Rectal smooth muscle tissue (tissue), 1 donor: ENCODE measurements around the gene NEK10.
"Not testable (repeated sequence)": the region's sequence is repeated elsewhere in the genome, so short reads cannot be mapped to it uniquely, and the experiment has no call there.

Source experiments
- H3K27ac ChIP-seq: one replicate; pipeline ENCODE4 v1.7.0; 2013; ENCODE audit warnings: low read depth, low read length, inconsistent platforms
- H3K27me3 ChIP-seq: one replicate; pipeline ENCODE4 v1.7.0; 2013; ENCODE audit warnings: low read length; ENCODE audit not compliant: control insufficient read depth, insufficient read depth
- H3K36me3 ChIP-seq: one replicate; pipeline ENCODE4 v1.7.0; 2013; ENCODE audit warnings: low read length; ENCODE audit not compliant: control insufficient read depth, insufficient read depth
- H3K4me1 ChIP-seq: one replicate; pipeline ENCODE4 v1.7.0; 2013; ENCODE audit warnings: low read length; ENCODE audit not compliant: control insufficient read depth, insufficient read depth
- H3K4me3 ChIP-seq: one replicate; pipeline ENCODE4 v1.7.0; 2013; ENCODE audit warnings: low read length
- H3K9ac ChIP-seq: one replicate; pipeline ENCODE4 v1.7.0; 2013; ENCODE audit warnings: low read length

Gene NEK10

DNA sequence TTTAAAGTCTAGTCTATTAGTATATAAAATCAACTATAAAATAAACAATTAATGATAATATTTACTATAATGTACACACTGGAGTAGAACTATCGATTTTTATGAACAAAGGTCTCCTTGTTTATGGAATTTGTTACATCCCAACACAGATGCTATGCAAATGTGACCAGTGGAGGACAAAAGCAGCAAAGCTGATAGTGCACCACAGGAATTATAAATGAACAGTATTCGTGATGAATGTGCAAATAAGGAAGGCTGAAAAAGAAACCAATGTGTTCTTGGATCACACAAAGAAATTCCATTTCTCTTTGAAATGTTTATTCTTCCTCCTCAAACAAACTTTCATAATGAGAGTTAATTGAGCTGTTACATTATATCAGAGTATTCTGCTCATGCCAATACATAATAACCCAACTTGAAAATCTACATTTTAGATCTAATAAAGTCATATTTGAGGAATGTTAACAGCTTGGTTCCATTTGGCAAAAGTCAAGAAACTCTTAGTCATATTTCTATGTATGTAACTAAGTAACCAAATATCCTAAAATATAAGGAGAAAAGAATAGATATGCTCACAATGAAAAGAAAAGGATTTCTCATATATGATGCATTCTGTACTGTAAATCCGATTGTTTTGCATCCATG is 79.3 kb downstream of the NEK10 start:
- H3K36me3 ChIP-seq: no peaks in the 10 kb centered on the region
- no peak overlapping the region for H3K27ac ChIP-seq
- no peak overlapping the region for H3K4me3 ChIP-seq
- H3K9ac ChIP-seq: no peak overlapping the region
- no peaks in the 10 kb centered on the region for H3K27me3 ChIP-seq
- H3K4me1 ChIP-seq: peaks cover 10% of the 10 kb centered on the region

DNA sequence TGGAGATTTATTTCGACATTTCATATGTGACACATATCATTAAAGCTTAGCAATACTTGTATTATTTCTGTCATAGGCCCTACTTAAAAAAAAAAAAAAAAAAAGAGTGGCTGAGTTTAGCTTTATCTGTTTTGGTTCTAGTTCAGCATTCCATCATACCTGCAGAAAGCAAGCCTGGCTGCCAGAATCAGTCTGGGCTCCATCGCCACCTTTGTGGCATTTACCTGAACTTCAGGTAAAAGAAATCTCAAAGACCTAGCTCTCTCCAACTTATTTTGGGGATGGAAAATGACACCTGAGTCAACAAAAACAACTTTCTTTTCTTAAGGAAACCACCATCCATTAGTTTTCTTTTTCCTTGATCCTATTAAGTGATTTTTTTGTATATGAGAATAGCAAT is 82.1 kb downstream of the NEK10 start:
- Histone ChIP-seq H3K27me3 (no peaks in the 10 kb centered on the region), H3K4me1 (no peaks in the 10 kb centered on the region), H3K4me3 (no peak overlapping the region), H3K36me3 (no peaks in the 10 kb centered on the region), H3K27ac (no peak overlapping the region), H3K9ac (no peak overlapping the region)

- H3K27me3 ChIP-seq, H3K4me3 ChIP-seq, H3K4me1 ChIP-seq, H3K9ac ChIP-seq, H3K27ac ChIP-seq, H3K36me3 ChIP-seq: not testable (repeated sequence)
Observed at GRCh38 chr3:27286467-27286866, 82.7 kb downstream of the NEK10 start.

DNA sequence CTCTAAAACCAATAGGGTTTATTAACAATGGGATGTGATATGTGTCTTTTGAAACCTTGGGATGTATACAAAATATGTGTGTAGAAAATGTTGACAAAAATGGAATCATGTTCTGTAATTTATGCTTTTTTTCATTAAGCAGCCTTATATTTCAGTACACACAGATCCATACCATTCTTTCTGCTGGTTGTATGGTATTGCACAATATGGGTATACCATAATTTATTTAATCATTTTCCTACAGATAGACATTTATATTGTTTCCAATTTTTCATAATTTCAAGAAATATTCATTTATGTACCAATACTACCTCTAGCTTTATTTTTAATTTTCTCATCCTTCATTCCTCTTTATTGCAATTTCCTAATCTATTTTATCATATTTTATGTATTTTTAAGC is 83.5 kb downstream of the NEK10 start:
- H3K9ac ChIP-seq: no peak overlapping the region
- H3K27ac ChIP-seq: no peak overlapping the region
- H3K27me3 ChIP-seq: no peaks in the 10 kb centered on the region
- no peaks in the 10 kb centered on the region for H3K4me1 ChIP-seq
- H3K36me3 ChIP-seq: no peaks in the 10 kb centered on the region
- no peak overlapping the region for H3K4me3 ChIP-seq

- no peaks in the 10 kb centered on the region for H3K4me1 ChIP-seq
- no peak overlapping the region for H3K9ac ChIP-seq
- H3K4me3 ChIP-seq: no peak overlapping the region
- H3K36me3 ChIP-seq: no peaks in the 10 kb centered on the region
- H3K27ac ChIP-seq: no peak overlapping the region
- H3K27me3 ChIP-seq: no peaks in the 10 kb centered on the region
Observed at GRCh38 chr3:27281671-27282150, 87.5 kb downstream of the NEK10 start.

DNA sequence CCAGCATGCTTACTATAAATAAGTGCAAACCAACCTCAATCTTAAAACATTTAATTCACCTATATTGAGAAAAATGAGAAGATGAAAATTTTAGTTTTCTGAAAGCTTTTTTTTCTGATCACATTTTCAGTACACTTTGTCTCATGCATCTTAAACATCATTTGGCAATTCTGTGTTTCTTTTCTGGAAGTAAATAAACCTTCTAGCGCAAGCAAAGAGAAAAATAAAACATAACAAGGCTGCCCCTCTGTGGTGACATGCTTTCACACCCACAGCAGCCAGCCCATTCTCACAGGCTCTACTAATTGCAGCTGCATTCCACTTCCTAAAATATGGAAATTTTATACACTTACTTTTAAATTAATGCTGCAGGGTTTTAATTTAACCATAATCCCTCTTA is 90.1 kb downstream of the NEK10 start:
- Histone ChIP-seq H3K4me1 (no peaks in the 10 kb centered on the region), H3K4me3 (no peak overlapping the region), H3K9ac (no peak overlapping the region), H3K27ac (no peak overlapping the region), H3K27me3 (no peaks in the 10 kb centered on the region), H3K36me3 (no peaks in the 10 kb centered on the region)

- Histone ChIP-seq H3K36me3 (no peaks in the 10 kb centered on the region), H3K4me1 (no peaks in the 10 kb centered on the region), H3K9ac (no peak overlapping the region), H3K4me3 (no peak overlapping the region), H3K27ac (no peak overlapping the region), H3K27me3 (no peaks in the 10 kb centered on the region)
Observed at GRCh38 chr3:27278383-27279055, 90.7 kb downstream of the NEK10 start.

GRCh38 chr3:27275441-27275990 is 93.7 kb downstream of the NEK10 start:
- Histone ChIP-seq H3K27me3 (no peaks in the 10 kb centered on the region), H3K4me3 (no peak overlapping the region), H3K27ac (no peak overlapping the region), H3K9ac (no peak overlapping the region), H3K4me1 (no peaks in the 10 kb centered on the region), H3K36me3 (no peaks in the 10 kb centered on the region)

GRCh38 chr3:27271890-27272289 is 97.3 kb downstream of the NEK10 start:
- no peaks in the 10 kb centered on the region for H3K36me3 ChIP-seq
- no peak overlapping the region for H3K9ac ChIP-seq
- no peak overlapping the region for H3K27ac ChIP-seq
- no peaks in the 10 kb centered on the region for H3K4me1 ChIP-seq
- no peak overlapping the region for H3K4me3 ChIP-seq
- no peaks in the 10 kb centered on the region for H3K27me3 ChIP-seq

- H3K36me3 ChIP-seq: no peaks in the 10 kb centered on the region
- no peaks in the 10 kb centered on the region for H3K27me3 ChIP-seq
- H3K4me1 ChIP-seq: no peaks in the 10 kb centered on the region
- no peak overlapping the region for H3K9ac ChIP-seq
- H3K4me3 ChIP-seq: no peak overlapping the region
- no peak overlapping the region for H3K27ac ChIP-seq
Observed at GRCh38 chr3:27254896-27255295, 114.3 kb downstream of the NEK10 start.

GRCh38 chr3:27253831-27254230 is 115.4 kb downstream of the NEK10 start:
- Histone ChIP-seq H3K27me3 (no peaks in the 10 kb centered on the region), H3K4me3 (no peak overlapping the region), H3K9ac (no peak overlapping the region), H3K36me3 (no peaks in the 10 kb centered on the region), H3K4me1 (no peaks in the 10 kb centered on the region), H3K27ac (no peak overlapping the region)

DNA sequence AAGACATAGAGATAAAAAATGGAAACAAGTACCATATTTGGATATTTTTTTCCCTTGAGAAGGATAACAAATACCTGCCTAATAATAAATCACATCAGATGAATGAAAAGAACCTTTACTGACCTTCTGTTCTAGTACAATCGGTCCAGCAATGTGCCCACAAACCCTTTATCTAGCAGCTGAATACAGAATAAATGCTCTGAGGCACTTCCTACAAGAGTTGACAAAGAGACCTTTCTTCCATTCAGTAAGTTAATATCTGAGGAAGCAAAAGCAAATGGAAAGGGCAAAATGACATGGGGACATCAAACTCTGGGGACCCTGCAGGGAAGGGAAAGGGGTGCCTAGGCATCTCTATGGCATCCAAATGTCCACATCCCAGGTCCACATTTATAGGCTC is 115.8 kb downstream of the NEK10 start:
- Histone ChIP-seq H3K36me3 (no peaks in the 10 kb centered on the region), H3K9ac (no peak overlapping the region), H3K4me3 (no peak overlapping the region), H3K27ac (no peak overlapping the region), H3K27me3 (no peaks in the 10 kb centered on the region), H3K4me1 (no peaks in the 10 kb centered on the region)

- H3K4me3 ChIP-seq: no peak overlapping the region
- no peaks in the 10 kb centered on the region for H3K27me3 ChIP-seq
- no peaks in the 10 kb centered on the region for H3K4me1 ChIP-seq
- no peaks in the 10 kb centered on the region for H3K36me3 ChIP-seq
- H3K27ac ChIP-seq: no peak overlapping the region
- H3K9ac ChIP-seq: no peak overlapping the region
Observed at GRCh38 chr3:27252646-27253045, 116.5 kb downstream of the NEK10 start.
